IMR-90 (cell line): ENCODE data around the gene CMSS1. TPM values are rescaled to one million over a fixed set of nuclear protein-coding genes. Genes with fewer than 3 reads are reported as not detected.

Experiments used
- ATAC-seq: fragments of 200-7000 bp; cut with Tn5 transposase; 2 replicates; pipeline ENCODE4 v1.9.1; 2020; ENCODE audit warnings: low read depth, mild to moderate bottlenecking, moderate library complexity
- BruUV-seq: library from RNA; stranded (reverse); fragments of 400-500 nt; replicated peaks from 2 replicates; lab custom pipeline; 2021; lab: Mats Ljungman, UMichigan
- CTCF ChIA-PET: fragments of 300-600 bp; formaldehyde crosslinking; extraction: SDS; loops from one replicate; lab custom pipeline; 2021; ENCODE audit warnings: antibody characterized with exemption; lab: Yijun Ruan, JAX
- POLR2A ChIA-PET: fragments of 300-600 bp; sonication (Branson Sonifier 250); formaldehyde crosslinking; loops from one replicate; lab custom pipeline; 2022; ENCODE audit warnings: antibody characterized with exemption; ENCODE audit not compliant: unreplicated experiment; lab: Charles Lee
- DNase-seq: peaks from one replicate; pipeline ENCODE4 v3.0.0; 2013
- H2AFZ ChIP-seq: replicated peaks from 2 replicates; pipeline ENCODE3; 2013; ENCODE audit warnings: low read length, mild to moderate bottlenecking; ENCODE audit not compliant: poor library complexity
- H2AK5ac ChIP-seq: 2 replicates; pipeline ENCODE4 v1.6.1; 2013; ENCODE audit warnings: low read depth, low read length, inconsistent platforms
- H2AK9ac ChIP-seq: replicated peaks from 2 replicates; pipeline ENCODE3; 2013; ENCODE audit warnings: mild to moderate bottlenecking, low read depth, low read length, moderate library complexity; ENCODE audit not compliant: poor library complexity
- H2BK120ac ChIP-seq: 2 replicates; pipeline ENCODE4 v1.6.1; 2013; ENCODE audit warnings: low read depth, low read length, inconsistent platforms
- H2BK15ac ChIP-seq: 3 replicates; pipeline ENCODE4 v1.6.1; 2013; ENCODE audit warnings: low read depth, low read length, inconsistent platforms
- H2BK20ac ChIP-seq: 2 replicates; pipeline ENCODE4 v1.6.1; 2013; ENCODE audit warnings: low read depth, mild to moderate bottlenecking, inconsistent platforms, low read length, moderate library complexity
- H2BK5ac ChIP-seq: 2 replicates; pipeline ENCODE4 v1.6.1; 2013; ENCODE audit warnings: mild to moderate bottlenecking, low read depth, low read length, inconsistent platforms; ENCODE audit not compliant: poor library complexity, severe bottlenecking
- H3K14ac ChIP-seq: replicated peaks from 2 replicates; pipeline ENCODE4 v1.6.1; 2013; ENCODE audit warnings: low read depth, low read length, inconsistent platforms
- H3K18ac ChIP-seq: 2 replicates; pipeline ENCODE4 v1.6.1; 2013; ENCODE audit warnings: low read depth, low read length, control low read depth
- H3K23ac ChIP-seq: 2 replicates; pipeline ENCODE4 v1.6.1; 2013; ENCODE audit warnings: low read depth, low read length, inconsistent platforms
- H3K27ac ChIP-seq: 2 replicates; pipeline ENCODE4 v1.5.1; 2013; ENCODE audit warnings: mild to moderate bottlenecking, control low read depth, low read length; ENCODE audit not compliant: insufficient read depth
- H3K27me3 ChIP-seq: 2 replicates; pipeline ENCODE4 v1.6.1; 2013; ENCODE audit warnings: low read length; ENCODE audit not compliant: control insufficient read depth, insufficient read depth
- H3K36me3 ChIP-seq: 2 replicates; pipeline ENCODE4 v1.6.1; 2013; ENCODE audit warnings: low read length, mixed read lengths; ENCODE audit not compliant: control insufficient read depth, insufficient read depth
- H3K4ac ChIP-seq: 2 replicates; pipeline ENCODE4 v1.6.1; 2013; ENCODE audit warnings: low read depth, low read length, inconsistent platforms
- H3K4me1 ChIP-seq: 2 replicates; pipeline ENCODE4 v1.6.1; 2013; ENCODE audit warnings: low read length, mixed read lengths; ENCODE audit not compliant: control insufficient read depth, insufficient read depth
- H3K4me2 ChIP-seq: 2 replicates; pipeline ENCODE4 v1.6.1; 2013; ENCODE audit warnings: low read depth, mild to moderate bottlenecking, control low read depth, low read length, moderate library complexity
- H3K4me3 ChIP-seq: 2 replicates; pipeline ENCODE4 v1.5.1; 2013; ENCODE audit warnings: low read depth, mild to moderate bottlenecking, control low read depth, low read length, moderate library complexity; ENCODE audit not compliant: insufficient read depth
- H3K56ac ChIP-seq: 2 replicates; pipeline ENCODE4 v1.6.1; 2013; ENCODE audit warnings: low read length, inconsistent platforms; ENCODE audit not compliant: insufficient read depth; ENCODE audit errors: extremely low read depth
- H3K79me1 ChIP-seq, 2 experiments: 2 replicates each; pipeline ENCODE4 v1.6.1; 2013; ENCODE audit warnings: low read length in 2 of 2, inconsistent platforms in 1 of 2, low read depth in 1 of 2
- H3K9ac ChIP-seq: 2 replicates; pipeline ENCODE4 v1.6.1; 2013; ENCODE audit warnings: low read depth, low read length, control low read depth
- H3K9me1 ChIP-seq: 2 replicates; pipeline ENCODE4 v1.6.1; 2013; ENCODE audit warnings: low read length, inconsistent platforms; ENCODE audit not compliant: insufficient read depth
- H3K9me3 ChIP-seq: 2 replicates; pipeline ENCODE4 v1.6.1; 2013; ENCODE audit warnings: low read length; ENCODE audit not compliant: control insufficient read depth, insufficient read depth
- H4K20me1 ChIP-seq: 2 replicates; pipeline ENCODE4 v1.6.1; 2013; ENCODE audit warnings: low read length, inconsistent platforms; ENCODE audit not compliant: insufficient read depth
- H4K5ac ChIP-seq: 2 replicates; pipeline ENCODE4 v1.6.1; 2013; ENCODE audit warnings: mild to moderate bottlenecking, low read depth, low read length, control low read depth
- H4K8ac ChIP-seq, 2 experiments: 2 replicates each; pipeline ENCODE4 v1.6.1; 2013; ENCODE audit warnings: low read depth in 2 of 2, low read length in 2 of 2, control low read depth in 1 of 2, inconsistent platforms in 1 of 2
- H4K91ac ChIP-seq: 2 replicates; pipeline ENCODE4 v1.6.1; 2013; ENCODE audit warnings: low read depth, low read length, inconsistent platforms; ENCODE audit not compliant: insufficient read depth
- BHLHE40 ChIP-seq: fragments of 150-350 bp; IDR thresholded peaks from 2 replicates; pipeline ENCODE4 v1.6.1; 2016; ENCODE audit warnings: mild to moderate bottlenecking, low read depth, low read length
- CEBPB ChIP-seq: IDR thresholded peaks from 2 replicates; pipeline ENCODE4 v1.6.1; 2012; ENCODE audit warnings: low read depth, low read length, improper control_type of control experiment
- CHD1 ChIP-seq: IDR thresholded peaks from 2 replicates; pipeline ENCODE4 v1.6.1; 2012; ENCODE audit warnings: low read depth, low read length, improper control_type of control experiment
- CTCF ChIP-seq: conservative IDR thresholded peaks from 2 replicates; pipeline ENCODE4 v1.5.1; 2012; ENCODE audit warnings: mild to moderate bottlenecking, low read depth, low read length, improper control_type of control experiment
- FOS ChIP-seq: fragments of 150-350 bp; IDR thresholded peaks from 2 replicates; pipeline ENCODE4 v1.6.1; 2016; ENCODE audit warnings: low read depth, low read length
- MAFK ChIP-seq: IDR thresholded peaks from 2 replicates; pipeline ENCODE4 v1.6.1; 2012; ENCODE audit warnings: low read depth, low read length, improper control_type of control experiment
- MXI1 ChIP-seq: IDR thresholded peaks from 2 replicates; pipeline ENCODE4 v1.6.1; 2012; ENCODE audit warnings: low read depth, mild to moderate bottlenecking, low read length, moderate library complexity, borderline replicate concordance
- RAD21 ChIP-seq: IDR thresholded peaks from 2 replicates; pipeline ENCODE4 v1.6.1; 2012; ENCODE audit warnings: low read length, improper control_type of control experiment
- WGBS, 2 experiments: methylation state at CpG; one replicate each; pipeline versions ENCODE4 v1.1.5 to v1.1.7; 2013; ENCODE audit warnings: missing lambda C conversion rate in 2 of 2; ENCODE audit not compliant: insufficient read length in 1 of 2; ENCODE audit errors: extremely low coverage in 2 of 2; 5-methylcytosine and 5-hydroxymethylcytosine counted together
- dilution Hi-C: fragments of 300-500 bp; cut with HindIII; formaldehyde crosslinking; loops from one replicate; pipeline ENCODE4 v1.14.3; 2018; ENCODE audit warnings: low sequenced_read_pairs; ENCODE audit not compliant: unreplicated experiment
- in situ Hi-C: fragments of 300-500 bp; cut with MboI; formaldehyde crosslinking; loops from 3 replicates; pipeline ENCODE4 v1.14.3; 2019; ENCODE audit warnings: low sequenced_read_pairs, inconsistent platforms, mixed read lengths
- intact Hi-C: fragments of 100-400 bp; cut with micrococcal nuclease; formaldehyde crosslinking; loops from 2 replicates; pipeline ENCODE4 v1.10.0; 2022
- polyA plus RNA-seq, 3 experiments: library from polyadenylated mRNA; depleted of rRNA; stranded (reverse); fragments of >200 nt; gene quantifications; 2 replicates each; pipeline ENCODE4 v1.2.3, GENCODE V29; 2012; ENCODE audit warnings: low replicate concordance in 1 of 3
- total RNA-seq: library from RNA; depleted of rRNA; stranded (reverse); fragments of >200 nt; gene quantifications from 2 replicates; pipeline ENCODE4 v1.2.3, GENCODE V29; 2012

The CMSS1 gene
- total and polyA plus RNA-seq, 2 of the 4 experiments (the other 2 are of a cell fraction) = 12.5 to 13.6 TPM

GRCh38 chr3:99902091-99902490 lies 84.4 kb downstream of the CMSS1 start:
- no TSS peak for BruUV-seq
- no peak overlapping the region for H2AK5ac ChIP-seq
- H3K9me3 ChIP-seq = no peaks in the 10 kb centered on the region
- peaks cover 11 to 14% of the 10 kb centered on the region in 2 experiments for H3K79me1 ChIP-seq
- no peak overlapping the region; the same call in 1 of the 2 replicates for H3K27ac ChIP-seq
- peak overlapping the region; percentile 7 to 43; a peak in 2 of 4 replicates for H4K8ac ChIP-seq
- ATAC-seq (peak; percentile 16; the same call in 1 of the 2 replicates), DNase-seq (peak; percentile 43)
- peak overlapping the region; percentile 35; the same call in 1 of the 2 replicates for H3K56ac ChIP-seq
- H3K18ac ChIP-seq = peak overlapping the region; percentile 57; the same call in 1 of the 2 replicates
- peak overlapping the region; percentile 76 for H2BK120ac ChIP-seq
- H3K14ac ChIP-seq = no peak overlapping the region; the same call in 1 of the 2 replicates
- H4K91ac ChIP-seq = peak overlapping the region; percentile 49; the same call in 1 of the 2 replicates
- H3K4ac ChIP-seq = peak overlapping the region; percentile 21; the same call in 1 of the 2 replicates
- H2AFZ ChIP-seq = no peak overlapping the region
- in situ Hi-C loops = no loop called here
- WGBS, 2 experiments = no CpG with 5 or more reads among the region's 1 CpG
- peak overlapping the region; percentile 99 for H2BK5ac ChIP-seq
- H3K23ac ChIP-seq = peak overlapping the region; percentile 52; the same call in 1 of the 2 replicates
- CTCF ChIA-PET = interaction anchor here (0.6 kb wide), 1 partner anchor 61 kb away, joined by 3 read pairs; no protein-coding TSS in a partner anchor
- POLR2A ChIA-PET = interaction anchor here (1.2 to 1.8 kb wide), 2 partner anchors 24 to 26 kb away, joined by 3 to 5 read pairs; no protein-coding TSS in a partner anchor
- H3K4me3 ChIP-seq = no peak overlapping the region
- H3K4me1 ChIP-seq = peaks cover 8% of the 10 kb centered on the region
- H3K4me2 ChIP-seq = peak overlapping the region; percentile 25; the same call in 1 of the 2 replicates
- H4K5ac ChIP-seq = peak overlapping the region; percentile 68; the same call in 1 of the 2 replicates
- no peak overlapping the region; the same call in 1 of the 2 replicates for H3K9ac ChIP-seq
- no peaks in the 10 kb centered on the region for H3K36me3 ChIP-seq
- TF ChIP-seq CTCF = no peak
- TF ChIP-seq RAD21 = no peak
- TF ChIP-seq CHD1 = no peak
- no peak for TF ChIP-seq BHLHE40
- no peak for TF ChIP-seq MAFK
- TF ChIP-seq FOS = no peak
- no peak for TF ChIP-seq MXI1
- TF ChIP-seq CEBPB = no peak
- intact Hi-C loops = loop anchor here (5.0 kb wide), 1 partner anchor 50 kb away; no protein-coding TSS in a partner anchor
- dilution Hi-C loops = no loop called here
- no peaks in the 10 kb centered on the region for H3K27me3 ChIP-seq
- H3K9me1 ChIP-seq = peaks cover 4% of the 10 kb centered on the region; the same call in 1 of the 2 replicates
- H4K20me1 ChIP-seq = no peaks in the 10 kb centered on the region
- H2AK9ac ChIP-seq = no peak overlapping the region
- H2BK15ac ChIP-seq = peak overlapping the region; percentile 18; the same call in 2 of the 3 replicates
- H2BK20ac ChIP-seq = peak overlapping the region; percentile 69
